SK-N-SH treated with all-trans-retinoic acid at 6 μM for 48 hours (cell line): ENCODE data around the gene MXRA7.

Experiments used
- ATAC-seq: fragments of 200-7000 bp; cut with Tn5 transposase; 3 replicates; pipeline ENCODE4 v1.9.1; 2020; ENCODE audit warnings: mild to moderate bottlenecking, moderate library complexity
- ARNTL ChIP-seq: fragments of 450-650 bp; formaldehyde crosslinking; IDR thresholded peaks from 2 replicates; pipeline ENCODE4 v1.5.0; 2020; ENCODE audit warnings: low read depth, mild to moderate bottlenecking, moderate library complexity, borderline replicate concordance
- BACH2 ChIP-seq: fragments of 250-450 bp; sonication (Bioruptor Pico); IDR thresholded peaks from 2 replicates; pipeline ENCODE4 v1.9.0; 2021; ENCODE audit warnings: mild to moderate bottlenecking, borderline replicate concordance
- CREB5 ChIP-seq: fragments of 250-450 bp; sonication (Bioruptor Pico); IDR thresholded peaks from 2 replicates; pipeline ENCODE4 v1.5.1; 2020; ENCODE audit warnings: low read depth, mild to moderate bottlenecking, moderate library complexity
- CSRNP3 ChIP-seq: fragments of 250-450 bp; sonication (Bioruptor Pico); IDR thresholded peaks from 2 replicates; pipeline ENCODE4 v1.5.1; 2021; ENCODE audit warnings: mild to moderate bottlenecking, moderate library complexity
- ESRRG ChIP-seq: fragments of 250-450 bp; sonication (Bioruptor Pico); IDR thresholded peaks from 2 replicates; pipeline ENCODE4 v1.6.1; 2021; ENCODE audit warnings: mild to moderate bottlenecking
- GLIS3 ChIP-seq: fragments of 250-450 bp; sonication (Bioruptor Pico); IDR thresholded peaks from 2 replicates; pipeline ENCODE4 v1.5.0; 2020; ENCODE audit warnings: mild to moderate bottlenecking, moderate library complexity
- ISL1 ChIP-seq: fragments of 250-450 bp; sonication (Bioruptor Pico); IDR thresholded peaks from 2 replicates; pipeline ENCODE4 v2.1.2; 2022; ENCODE audit warnings: mild to moderate bottlenecking, moderate library complexity
- OSR1 ChIP-seq: fragments of 250-450 bp; sonication (Bioruptor Pico); IDR thresholded peaks from 2 replicates; pipeline ENCODE4 v1.8.0; 2022; ENCODE audit warnings: moderate library complexity, mild to moderate bottlenecking, inconsistent platforms
- PATZ1 ChIP-seq: fragments of 250-450 bp; sonication (Bioruptor Pico); IDR thresholded peaks from 2 replicates; pipeline ENCODE4 v1.8.0; 2020; ENCODE audit warnings: mild to moderate bottlenecking, moderate library complexity, borderline replicate concordance
- POU6F1 ChIP-seq: fragments of 250-450 bp; sonication (Bioruptor Pico); IDR thresholded peaks from 2 replicates; pipeline ENCODE4 v1.8.0; 2021; ENCODE audit warnings: low read depth, mild to moderate bottlenecking, moderate library complexity, borderline replicate concordance
- PPARA ChIP-seq: fragments of 250-450 bp; sonication (Bioruptor Pico); IDR thresholded peaks from 2 replicates; pipeline ENCODE4 v1.5.0; 2020; ENCODE audit warnings: mild to moderate bottlenecking, borderline replicate concordance
- RARB ChIP-seq: fragments of 250-450 bp; sonication (Bioruptor Pico); IDR thresholded peaks from 2 replicates; pipeline ENCODE4 v1.8.0; 2021; ENCODE audit warnings: mild to moderate bottlenecking, moderate library complexity
- SNAI2 ChIP-seq: fragments of 250-450 bp; sonication (Bioruptor Pico); IDR thresholded peaks from 2 replicates; pipeline ENCODE4 v1.5.0; 2020; ENCODE audit warnings: mild to moderate bottlenecking, moderate library complexity
- TCF4 ChIP-seq: fragments of 250-450 bp; sonication (Bioruptor Pico); IDR thresholded peaks from 2 replicates; pipeline ENCODE4 v1.8.0; 2021; ENCODE audit warnings: mild to moderate bottlenecking, moderate library complexity, borderline replicate concordance
- TOX ChIP-seq: fragments of 250-450 bp; sonication (Bioruptor Pico); IDR thresholded peaks from 2 replicates; pipeline ENCODE4 v1.8.0; 2021; ENCODE audit warnings: mild to moderate bottlenecking, moderate library complexity, borderline replicate concordance
- TSHZ2 ChIP-seq: fragments of 250-450 bp; sonication (Bioruptor Pico); IDR thresholded peaks from 2 replicates; pipeline ENCODE4 v1.5.0; 2020; ENCODE audit warnings: mild to moderate bottlenecking, moderate library complexity
- ZC3H10 ChIP-seq: fragments of 250-450 bp; sonication (Bioruptor Pico); IDR thresholded peaks from 2 replicates; pipeline ENCODE4 v1.5.1; 2021; ENCODE audit warnings: mild to moderate bottlenecking, moderate library complexity
- ZFP3 ChIP-seq: fragments of 250-450 bp; sonication (Bioruptor Pico); IDR thresholded peaks from 2 replicates; pipeline ENCODE4 v1.5.0; 2020; ENCODE audit warnings: mild to moderate bottlenecking, moderate library complexity
- ZFP30 ChIP-seq: fragments of 450-650 bp; formaldehyde crosslinking; IDR thresholded peaks from 2 replicates; pipeline ENCODE4 v1.5.0; 2022; ENCODE audit warnings: mild to moderate bottlenecking, moderate library complexity
- ZNF565 ChIP-seq: fragments of 450-650 bp; formaldehyde crosslinking; conservative IDR thresholded peaks from 2 replicates; pipeline ENCODE4 v1.5.0; 2020; ENCODE audit warnings: low read depth, mild to moderate bottlenecking, moderate library complexity
- ZNF70 ChIP-seq: fragments of 450-650 bp; formaldehyde crosslinking; IDR thresholded peaks from 2 replicates; pipeline ENCODE4 v1.5.0; 2020; ENCODE audit warnings: mild to moderate bottlenecking, moderate library complexity
- ZNF8 ChIP-seq: fragments of 450-650 bp; formaldehyde crosslinking; IDR thresholded peaks from 2 replicates; pipeline ENCODE4 v1.5.0; 2020; ENCODE audit warnings: mild to moderate bottlenecking, moderate library complexity

Gene MXRA7

GRCh38 chr17:76670020-76670717 lies 40.6 kb downstream of the MXRA7 start:
- ATAC-seq = no peak
- TF ChIP-seq SNAI2 (CRISPR knock-in tag) (no peak), ISL1 (CRISPR knock-in tag) (no peak), ESRRG (CRISPR knock-in tag) (no peak), BACH2 (CRISPR knock-in tag) (no peak), ARNTL (CRISPR knock-in tag) (no peak), CREB5 (no peak), ZNF70 (CRISPR knock-in tag) (no peak), TSHZ2 (CRISPR knock-in tag) (no peak), ZNF565 (CRISPR knock-in tag) (no peak), ZFP30 (CRISPR knock-in tag) (no peak), TCF4 (CRISPR knock-in tag) (no peak), OSR1 (CRISPR knock-in tag) (no peak), GLIS3 (no peak), PATZ1 (CRISPR knock-in tag) (no peak), CSRNP3 (CRISPR knock-in tag) (no peak), PPARA (CRISPR knock-in tag) (no peak), ZNF8 (no peak), TOX (CRISPR knock-in tag) (no peak)

GRCh38 chr17:76667786-76668453 lies 42.8 kb downstream of the MXRA7 start:
- no peak for ATAC-seq

More at GRCh38 chr17:76667786-76668453, 42.8 kb downstream of the MXRA7 start:
- TF ChIP-seq SNAI2 (CRISPR knock-in tag) (no peak), ESRRG (CRISPR knock-in tag) (no peak), ZNF70 (CRISPR knock-in tag) (no peak), BACH2 (CRISPR knock-in tag) (no peak), POU6F1 (CRISPR knock-in tag) (no peak), GLIS3 (no peak), ISL1 (CRISPR knock-in tag) (no peak), TSHZ2 (CRISPR knock-in tag) (no peak), TOX (CRISPR knock-in tag) (no peak), PPARA (CRISPR knock-in tag) (no peak), ZFP30 (CRISPR knock-in tag) (no peak), ARNTL (CRISPR knock-in tag) (no peak), TCF4 (CRISPR knock-in tag) (no peak), CREB5 (no peak), ZFP3 (no peak), RARB (CRISPR knock-in tag) (no peak), ZC3H10 (CRISPR knock-in tag) (no peak), ZNF8 (no peak)
